A549 treated with ZK216348 at 1 μM for 4 hours (cell line): ENCODE results near the gene CYB561D1. TPM values are rescaled to one million over a fixed set of nuclear protein-coding genes. Genes with fewer than 3 reads are reported as not detected.

Source experiments
- total RNA-seq: library from RNA; stranded (reverse); fragments of 200-300 nt; extraction: Qiagen RNA extraction; gene quantifications from 5 replicates; pipeline ENCODE4 v1.2.3, GENCODE V29; 2022; ENCODE audit warnings: low read depth

The CYB561D1 gene, protein sequence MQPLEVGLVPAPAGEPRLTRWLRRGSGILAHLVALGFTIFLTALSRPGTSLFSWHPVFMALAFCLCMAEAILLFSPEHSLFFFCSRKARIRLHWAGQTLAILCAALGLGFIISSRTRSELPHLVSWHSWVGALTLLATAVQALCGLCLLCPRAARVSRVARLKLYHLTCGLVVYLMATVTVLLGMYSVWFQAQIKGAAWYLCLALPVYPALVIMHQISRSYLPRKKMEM
- 3.6 to 6.1 TPM (median 5.0 TPM) in 5 replicates for total RNA-seq

DNA sequence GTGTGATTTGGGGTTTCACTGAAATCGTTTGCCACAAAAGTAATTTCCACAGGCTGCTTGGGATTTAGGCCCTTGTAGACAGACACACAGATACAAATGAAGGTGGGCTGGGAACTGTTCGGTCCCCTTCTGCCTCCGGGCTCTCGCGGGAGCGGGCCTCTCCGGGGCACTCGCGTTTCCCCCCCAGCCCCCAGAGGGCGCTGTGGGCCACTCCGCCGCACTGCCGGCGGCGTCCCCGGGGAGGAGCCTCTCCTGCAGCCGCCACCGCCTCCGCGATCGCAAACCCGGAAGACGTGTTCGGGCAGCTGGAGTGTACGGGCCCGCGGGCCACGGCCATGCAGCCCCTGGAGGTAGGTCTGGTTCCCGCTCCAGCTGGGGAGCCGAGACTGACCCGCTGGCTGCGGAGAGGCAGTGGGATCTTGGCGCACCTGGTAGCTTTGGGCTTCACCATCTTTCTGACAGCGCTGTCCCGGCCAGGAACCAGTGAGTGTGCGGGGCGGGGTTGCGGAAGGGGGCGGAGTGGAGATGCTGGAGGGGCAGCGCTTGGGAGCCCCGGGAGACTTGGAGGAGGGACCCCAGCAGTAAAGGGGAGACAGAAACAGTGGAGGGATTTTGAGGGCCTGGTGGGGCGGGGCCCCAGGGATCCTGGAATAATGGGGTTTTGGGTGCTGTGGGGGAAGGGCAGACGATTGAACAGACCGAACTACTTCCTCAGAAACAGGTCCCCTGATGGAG, at the start of gene CYB561D1:
Gene CYB561D1 (plus strand): TSS at position 290 of the 735 bp plus-strand sequence. CDS start 46 bp downstream, at position 336.

DNA sequence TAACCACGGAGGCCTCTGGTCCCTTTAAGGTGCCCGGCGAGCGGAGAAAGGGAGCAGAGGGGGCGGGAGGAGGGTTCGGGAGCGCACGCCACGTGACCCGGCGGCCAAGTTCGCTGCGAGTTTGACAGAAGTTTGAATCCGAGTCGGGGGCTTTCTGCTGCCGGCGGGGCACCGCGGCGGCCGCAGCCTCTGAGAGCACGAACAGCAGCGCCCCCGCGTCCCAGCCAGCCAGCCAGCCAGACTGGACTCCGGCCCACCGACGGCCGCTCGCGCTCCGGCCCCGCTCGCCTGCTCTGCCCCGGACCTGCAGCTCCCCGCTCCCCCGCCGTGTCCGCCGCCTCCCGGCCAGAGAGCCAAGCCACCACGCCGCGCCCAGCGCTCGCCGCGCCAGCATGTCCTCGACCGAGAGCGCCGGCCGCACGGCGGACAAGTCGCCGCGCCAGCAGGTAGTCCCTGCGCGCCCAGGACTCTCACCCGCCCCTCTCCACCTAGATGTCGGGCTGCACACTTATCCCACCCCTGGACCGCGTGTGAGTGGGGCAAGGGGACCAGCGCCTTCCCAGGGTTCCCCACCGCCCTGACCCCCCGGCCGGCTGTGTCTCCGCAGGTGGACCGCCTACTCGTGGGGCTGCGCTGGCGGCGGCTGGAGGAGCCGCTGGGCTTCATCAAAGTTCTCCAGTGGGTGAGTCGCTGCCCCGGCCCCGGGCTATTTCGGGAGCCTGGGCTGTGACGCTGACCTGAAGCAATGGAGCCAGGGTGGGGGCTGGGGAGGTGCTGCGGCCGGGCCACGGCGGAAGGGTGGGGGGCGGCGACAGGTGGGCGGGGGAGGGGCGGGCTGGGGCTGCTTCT, 27.2 kb upstream of the CYB561D1 start, which contains the start of gene SYPL2:
Gene SYPL2 (plus strand): TSS at position 95 of the 849 bp plus-strand sequence. CDS start 298 bp downstream, at position 393.

DNA sequence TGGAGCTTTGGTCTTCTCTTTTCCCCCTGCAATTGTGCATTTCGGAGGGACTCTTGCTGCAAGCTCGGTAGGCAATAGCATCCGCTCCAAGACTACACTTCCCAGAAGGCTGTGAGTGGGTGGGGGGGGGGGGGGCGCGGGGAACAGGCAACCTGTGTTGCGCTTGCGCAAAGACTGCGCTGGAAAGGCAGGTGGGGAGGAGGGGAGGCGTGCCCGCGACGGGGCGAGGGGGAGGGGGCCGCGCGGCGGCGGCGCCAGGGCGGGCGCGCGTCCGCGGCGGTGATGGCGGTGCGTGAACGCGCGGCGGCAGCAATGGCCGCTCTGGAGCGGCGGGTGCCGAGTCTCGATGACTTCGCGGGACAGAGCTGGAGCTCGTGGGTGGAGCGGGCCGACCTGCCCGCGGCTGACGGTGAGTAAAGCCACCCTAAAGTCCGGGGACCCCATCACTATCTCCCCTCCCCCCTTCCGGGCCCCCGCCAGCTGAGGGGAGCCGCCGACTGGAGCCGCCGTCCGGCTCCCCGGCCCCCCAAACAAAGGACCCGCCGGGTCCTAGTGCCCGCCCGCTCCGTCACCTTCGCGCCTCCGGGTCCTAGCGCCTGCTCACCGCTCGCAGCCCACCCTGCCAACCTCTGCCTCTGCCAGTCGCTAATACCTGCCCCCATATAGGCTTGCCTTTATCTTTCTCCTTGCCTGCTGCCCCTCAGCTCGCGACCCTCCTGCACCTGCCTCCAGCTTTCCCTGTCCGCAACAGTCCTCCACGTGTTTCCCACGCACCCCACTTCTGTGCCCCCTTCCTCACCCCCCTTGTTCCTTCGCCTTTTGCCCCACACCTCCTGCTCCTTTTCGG, 10.0 kb upstream of the CYB561D1 start, which contains the start of gene ATXN7L2:
Gene ATXN7L2 (plus strand): TSS at position 234 of the 847 bp plus-strand sequence. CDS start 49 bp downstream, at position 283.

DNA sequence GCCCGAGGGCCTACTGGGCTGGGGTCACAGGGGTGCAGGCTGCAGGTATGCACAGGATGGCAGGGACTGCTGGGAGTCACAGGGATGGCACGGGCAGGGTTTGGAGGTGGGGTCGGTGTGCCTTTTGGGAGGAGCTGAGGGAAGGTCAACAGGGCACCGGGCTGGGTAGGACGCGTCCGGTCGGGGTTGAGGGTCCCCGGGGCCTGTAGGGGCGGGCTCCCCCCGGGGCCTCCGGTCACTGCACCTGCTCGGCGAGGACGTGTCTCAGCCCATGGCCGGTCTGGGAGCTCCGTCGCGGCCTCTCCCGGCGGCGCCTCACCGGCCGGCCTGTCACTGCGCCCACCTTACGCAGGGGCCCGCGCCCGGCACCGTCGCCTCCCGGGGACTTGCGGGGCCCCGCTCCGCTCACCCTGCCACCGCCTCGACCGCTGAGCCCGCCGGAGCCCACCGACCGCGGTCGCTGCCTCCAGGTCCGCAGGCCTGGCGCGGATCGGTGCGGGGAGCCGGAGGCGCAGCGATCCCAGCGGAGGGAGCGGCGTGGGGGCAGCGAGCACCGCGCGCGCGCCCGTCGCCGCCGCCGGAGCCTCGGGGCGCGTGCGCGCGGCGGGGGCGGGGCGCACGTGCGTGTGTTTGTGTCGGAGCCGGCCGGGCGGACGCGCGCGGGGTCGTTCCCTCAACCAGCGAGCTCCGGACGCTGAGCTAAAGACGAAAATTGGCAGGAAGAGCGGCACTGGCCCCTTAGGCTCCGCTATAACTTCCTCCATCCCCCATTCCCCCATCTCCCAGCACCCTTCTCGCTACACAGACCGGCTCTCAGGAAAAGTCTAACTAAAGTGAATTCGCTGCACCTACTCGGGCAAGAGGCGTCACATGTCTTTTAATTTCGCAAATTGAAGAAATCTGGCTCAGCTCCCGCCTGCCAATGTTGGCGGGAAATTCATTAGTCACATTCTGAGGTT, 15.6 kb downstream of the CYB561D1 start, which contains the start of gene AMIGO1:
Gene AMIGO1 (minus strand): TSS at position 552 of the 959 bp plus-strand sequence. CDS start 815 bp downstream, outside the sequence.

DNA sequence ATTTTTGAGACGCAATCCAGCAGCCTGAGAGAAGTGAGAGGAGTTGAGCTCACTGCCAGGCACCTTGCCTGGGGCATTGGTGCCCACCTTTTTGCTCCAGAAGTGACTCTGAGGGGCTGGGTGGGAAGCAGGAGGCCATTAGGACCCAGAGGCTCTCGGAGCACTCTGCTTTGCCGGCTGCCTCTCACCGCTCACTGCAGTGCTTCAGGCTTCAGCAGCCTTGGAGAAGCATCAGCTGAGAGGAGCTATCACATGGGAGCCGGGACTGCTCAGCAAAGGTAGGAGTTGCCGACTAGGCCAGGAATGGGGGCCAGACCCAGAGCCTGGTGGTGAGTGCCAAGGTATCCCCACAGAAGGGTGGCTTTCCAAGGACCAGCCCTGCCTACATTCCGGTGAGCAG, 45.8 kb downstream of the CYB561D1 start, which contains the start of gene GPR61:
Gene GPR61 (plus strand): TSS at position 197 of the 400 bp plus-strand sequence. CDS start 3,151 bp downstream, outside the sequence.

DNA sequence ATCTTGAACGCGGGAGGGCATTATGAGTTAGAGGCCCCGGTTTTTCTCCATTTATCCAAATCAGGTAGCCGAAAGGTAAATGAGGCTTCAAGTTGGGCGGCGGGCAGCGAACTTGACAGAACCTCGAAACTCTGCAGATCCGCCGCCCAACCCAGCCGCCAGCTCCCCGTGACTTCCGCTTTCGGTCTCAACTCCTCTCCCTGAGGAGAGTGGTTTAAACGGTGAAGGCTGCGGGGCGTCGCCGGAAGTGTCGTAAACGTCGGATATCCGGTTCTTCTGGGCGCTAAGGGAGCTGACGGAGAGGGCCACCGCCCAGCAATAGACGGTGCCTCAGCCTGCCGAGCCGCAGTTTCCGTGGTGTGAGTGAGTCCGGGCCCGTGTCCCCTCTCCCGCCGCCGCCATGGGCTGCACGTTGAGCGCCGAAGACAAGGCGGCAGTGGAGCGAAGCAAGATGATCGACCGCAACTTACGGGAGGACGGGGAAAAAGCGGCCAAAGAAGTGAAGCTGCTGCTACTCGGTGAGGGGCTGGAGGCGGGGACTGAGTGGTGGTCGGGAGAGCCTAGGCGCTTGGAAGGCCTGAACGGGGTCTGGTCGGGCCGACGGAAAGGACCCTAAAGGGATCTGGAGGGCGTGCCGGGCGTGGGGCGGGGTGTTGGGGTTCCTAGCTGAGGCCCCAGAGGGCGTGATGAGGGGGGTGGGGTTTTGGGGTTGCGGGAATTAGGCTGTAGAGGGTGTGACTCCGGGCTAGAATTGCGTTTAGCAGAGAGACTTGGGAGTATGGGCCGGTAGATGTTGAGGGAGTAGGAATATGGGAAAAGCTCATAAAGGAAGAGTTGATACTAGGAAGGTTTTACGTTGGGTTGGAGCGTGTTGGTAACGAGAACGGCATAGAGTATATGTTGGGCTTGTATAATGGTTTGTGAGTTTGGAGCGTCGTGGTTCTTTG, 54.7 kb downstream of the CYB561D1 start, which contains the start of gene GNAI3:
Gene GNAI3 (plus strand): TSS at position 295 of the 947 bp plus-strand sequence. CDS start 106 bp downstream, at position 401.

Other genes starting within 250 kb of the CYB561D1 start
- 2.8 to 6.6 TPM (median 5.5 TPM) in 5 replicates for gene CELSR2, start 244.6 kb upstream of the CYB561D1 start, total RNA-seq
- gene PSRC1, start 210.9 kb upstream of the CYB561D1 start, total RNA-seq = 16.1 to 25.4 TPM (median 24.0 TPM) in 5 replicates
- not detected in 5 replicates for gene MYBPHL, start 187.1 kb upstream of the CYB561D1 start, total RNA-seq
- gene SORT1, start 96.2 kb upstream of the CYB561D1 start, total RNA-seq = 3.0 to 4.9 TPM (median 3.9 TPM) in 5 replicates
- gene PSMA5, start 67.6 kb upstream of the CYB561D1 start, total RNA-seq = 100 to 110 TPM (median 104 TPM) in 5 replicates
- 0.07 to 0.18 TPM (median 0.08 TPM) in 5 replicates for gene SYPL2, start 27.5 kb upstream of the CYB561D1 start, total RNA-seq
- gene ATXN7L2, start 10.2 kb upstream of the CYB561D1 start, total RNA-seq = 0.92 to 2.7 TPM (median 2.5 TPM) in 5 replicates
- gene AMIGO1, start 15.6 kb downstream of the CYB561D1 start, total RNA-seq = 1.1 to 1.6 TPM (median 1.1 TPM) in 5 replicates
- gene GPR61, start 45.8 kb downstream of the CYB561D1 start, total RNA-seq = not detected in 5 replicates
- 3.4 to 5.6 TPM (median 5.1 TPM) in 5 replicates for gene GNAI3, start 54.5 kb downstream of the CYB561D1 start, total RNA-seq
- 0.15 to 0.16 TPM in 2 of 5 replicates, not detected in the others for gene GNAT2, start 125.5 kb downstream of the CYB561D1 start, total RNA-seq
- gene AMPD2, start 125.7 kb downstream of the CYB561D1 start, total RNA-seq = 14.0 to 28.0 TPM (median 26.6 TPM) in 5 replicates
- gene GSTM4, start 162.0 kb downstream of the CYB561D1 start, total RNA-seq = 8.8 to 11.2 TPM (median 9.2 TPM) in 5 replicates
- 3.5 to 4.6 TPM (median 4.0 TPM) in 5 replicates for gene GSTM2, start 174.0 kb downstream of the CYB561D1 start, total RNA-seq
- gene GSTM1, start 193.7 kb downstream of the CYB561D1 start, total RNA-seq = 0.35 TPM in 1 of 5 replicates, not detected in the others
- not detected in 5 replicates for gene GSTM5, start 218.2 kb downstream of the CYB561D1 start, total RNA-seq
- gene GSTM3, start 246.9 kb downstream of the CYB561D1 start, total RNA-seq = 23.5 to 35.1 TPM (median 25.8 TPM) in 5 replicates